H1 (cell line): ENCODE results near the gene POMT2. TPM values are rescaled to one million over a fixed set of nuclear protein-coding genes. Genes with fewer than 3 reads are reported as not detected.

ENCODE experiments used
- EP300 ChIP-seq, 2 experiments: IDR thresholded peaks; 1 replicate in 1 of 2; 2 replicates in 1 of 2; pipeline ENCODE4 v1.6.1; 2011 to 2012; ENCODE audit warnings: low read depth in 2 of 2, low read length in 2 of 2, mild to moderate bottlenecking in 2 of 2, borderline replicate concordance in 1 of 2, inconsistent platforms in 1 of 2, moderate library complexity in 1 of 2
- SIRT6 ChIP-seq: IDR thresholded peaks from one replicate; pipeline ENCODE4 v1.7.1; 2012; ENCODE audit warnings: low read length, inconsistent platforms
- USF2 ChIP-seq: IDR thresholded peaks from 2 replicates; pipeline ENCODE4 v1.6.1; 2011; ENCODE audit warnings: low read length, improper control_type of control experiment
- polyA plus RNA-seq, 7 experiments: library from polyadenylated mRNA; depleted of rRNA in 3 of 7; stranded (reverse) in 5 of 7; unstranded in 2 of 7; fragments of >200 nt in 5 of 7; fragments of 200-250 nt in 2 of 7; gene quantifications; 1 replicate in 5 of 7; 2 replicates in 1 of 7; 4 replicates in 1 of 7; pipeline versions ENCODE4 v1.2.1 to v1.2.3, GENCODE V29; 2011 to 2013; ENCODE audit warnings: missing spikeins in 2 of 7, mixed read lengths in 2 of 7
- total RNA-seq: library from RNA; stranded (reverse); fragmentation: NEBNext Ultra II Directional; extraction: Animal tissue kit (Norgen Biotek cat#: 25700); gene quantifications from 2 replicates; pipeline ENCODE4 v1.2.1, GENCODE V29; 2021

POMT2 gene
- total and polyA plus RNA-seq, 2 of the 8 experiments (the other 6 are each of a cell fraction or from before 2014, with no cell fraction given), result 20.8 to 44.9 TPM

- no peak for TF ChIP-seq SIRT6
- no peak for TF ChIP-seq USF2
- no peak for TF ChIP-seq EP300 (IDR thresholded peaks at IDR 0.05; ENCODE audit: borderline replicate concordance in 1 of 2, low read depth in 2 of 2, low read length in 2 of 2)
These were observed 25.8 kb upstream of the POMT2 start (continued) for GRCh38 chr14:77346495-77346894.
